ENCODE data around the gene HOXA1.

HOXA1 gene

DNA sequence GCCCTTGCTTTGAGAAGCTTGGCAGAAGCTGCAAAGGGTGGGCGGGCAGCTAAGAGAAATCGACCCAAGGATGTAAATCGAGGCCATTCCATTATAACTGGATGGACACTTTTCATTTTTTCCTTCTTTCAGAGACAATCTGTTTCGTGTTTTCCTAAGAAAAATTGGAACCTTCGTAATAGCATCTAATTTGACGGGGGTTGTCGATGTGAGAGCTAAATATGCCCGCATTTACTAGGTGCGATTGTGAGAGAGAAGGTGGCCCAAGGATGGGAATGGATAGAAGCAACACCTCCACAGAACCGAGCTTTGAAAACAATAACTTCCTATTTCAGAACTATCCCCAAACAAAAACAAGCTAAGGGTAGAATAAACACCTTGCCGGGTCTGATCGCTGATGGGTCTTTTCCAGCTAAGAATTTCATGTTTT lies 35.6 kb upstream of the HOXA1 start:
- DNase-seq, result no peak

- DNase-seq, result no peak
These were observed 35.0 kb upstream of the HOXA1 start, which contains the start of gene HOXA4 for GRCh38 chr7:27130540-27131389. HOXA4 (minus strand) TSS chr7:27130757; CDS start chr7:27130733, 24 bp downstream.

DNA sequence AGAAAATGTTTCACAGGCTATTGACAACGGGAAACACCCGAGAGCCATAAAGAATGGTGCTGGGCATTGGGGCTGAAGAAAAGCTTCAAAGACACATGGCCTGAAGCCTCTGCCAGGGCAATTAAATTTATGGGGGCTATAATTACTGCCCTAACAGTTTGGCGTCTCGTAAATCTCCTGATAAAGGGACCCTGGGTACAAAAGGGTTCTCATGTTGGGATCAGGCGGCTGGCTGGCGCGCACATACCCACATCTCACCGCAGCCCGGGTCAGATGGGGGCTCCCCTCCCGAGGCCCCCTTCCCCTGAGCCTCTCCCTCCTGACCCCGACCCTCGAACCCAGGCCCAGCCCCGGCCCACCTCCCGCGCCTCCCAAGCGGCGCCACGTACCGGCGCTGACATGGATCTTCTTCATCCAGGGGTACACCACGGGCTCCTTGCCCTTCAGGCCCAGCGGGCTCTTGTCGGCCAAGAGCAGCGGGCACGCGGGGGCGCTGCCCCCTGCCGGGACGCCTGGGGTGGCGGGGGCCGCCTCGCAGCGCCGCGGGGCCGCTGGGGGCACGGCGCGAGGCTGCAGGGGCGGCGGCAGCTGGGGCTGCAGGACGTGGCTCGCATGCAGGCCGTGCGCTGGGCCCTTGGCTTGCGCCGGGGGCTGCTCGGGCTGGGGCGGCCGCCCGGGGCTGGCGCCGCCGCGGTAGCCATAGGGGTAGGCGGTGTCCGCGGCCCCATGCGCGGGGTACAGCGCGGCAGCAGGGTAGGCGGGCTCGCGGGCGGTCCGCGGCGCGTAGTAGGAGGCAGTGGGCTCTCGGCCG lies 34.1 kb upstream of the HOXA1 start:
- no peak for DNase-seq

GRCh38 chr7:27128776-27129728 lies 33.3 kb upstream of the HOXA1 start:
- DNase-seq, result no peak

- DNase-seq, result no peak
These were observed 32.2 kb upstream of the HOXA1 start for GRCh38 chr7:27128034-27128433.

- DNase-seq, result no peak
These were observed 31.0 kb upstream of the HOXA1 start for GRCh38 chr7:27126596-27127327.

- no peak for DNase-seq
These were observed 30.2 kb upstream of the HOXA1 start for GRCh38 chr7:27125986-27126394.

- no peak for DNase-seq
These were observed 29.3 kb upstream of the HOXA1 start for GRCh38 chr7:27124902-27125689.

DNA sequence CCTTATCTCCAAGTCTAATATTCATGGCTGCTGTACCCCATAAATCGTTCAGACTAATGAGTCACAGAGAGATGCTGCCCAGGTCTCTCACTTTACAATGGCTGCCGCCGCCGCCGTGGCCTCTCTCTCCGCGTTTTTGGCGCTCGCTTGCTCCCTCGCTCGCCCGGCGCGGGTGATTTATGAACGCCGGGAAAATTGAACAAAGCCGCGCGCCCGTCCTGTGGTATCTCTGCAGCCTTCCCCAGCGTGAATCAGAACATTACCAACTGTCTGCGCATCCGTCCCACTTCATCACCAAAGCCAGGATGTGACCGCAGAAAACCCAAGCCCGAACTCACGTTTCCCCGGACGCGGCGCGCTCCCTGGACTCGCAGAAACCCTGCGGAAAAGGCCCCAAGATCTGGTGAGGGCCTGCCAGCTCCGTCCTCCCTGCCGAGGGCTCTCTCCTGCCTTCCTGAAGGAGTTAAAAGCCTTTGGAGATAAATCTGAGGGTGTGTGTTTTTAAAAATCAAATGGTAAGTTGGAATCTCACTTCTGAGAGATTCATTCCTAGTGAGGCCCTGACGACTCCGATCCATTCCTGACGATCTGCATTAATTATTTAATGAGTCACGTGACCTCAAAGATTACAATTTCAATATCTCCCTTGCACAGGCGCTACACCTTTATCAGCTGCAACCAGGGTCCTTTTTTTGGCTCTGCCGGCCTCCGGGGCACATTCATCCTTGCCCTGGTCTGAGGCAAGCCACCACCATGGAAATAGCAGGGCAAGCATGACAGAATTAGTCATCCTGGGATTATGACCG lies 28.5 kb upstream of the HOXA1 start:
- DNase-seq, result no peak

DNA sequence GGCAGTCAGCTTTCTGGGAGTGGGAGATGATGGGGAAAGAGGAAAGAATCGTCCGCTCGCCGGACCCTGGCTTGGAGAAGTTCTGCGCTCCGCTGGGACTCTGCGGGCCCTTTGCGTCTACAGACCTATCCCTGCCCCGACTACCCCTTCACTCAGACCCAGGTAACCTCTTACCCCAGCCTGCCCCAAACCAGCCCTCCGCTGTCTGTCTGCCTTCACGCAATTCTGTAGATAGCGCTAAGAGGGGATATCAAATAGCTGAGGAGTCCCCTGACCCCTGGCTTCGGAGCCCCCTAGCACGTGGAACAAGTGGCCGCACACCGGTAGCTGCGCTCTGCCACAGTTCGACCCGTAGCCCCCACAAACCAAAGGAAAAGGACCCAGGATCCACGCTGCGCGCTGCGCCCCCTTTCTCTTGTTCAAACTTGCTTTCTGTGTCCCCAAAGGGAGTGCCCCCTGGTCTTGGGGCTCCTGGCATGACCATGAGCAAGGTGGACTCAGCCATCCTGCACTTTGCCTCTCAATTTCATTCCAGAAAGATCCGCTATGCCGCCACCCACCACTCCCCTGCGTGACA lies 27.8 kb upstream of the HOXA1 start:
- DNase-seq, result no peak

- DNase-seq, result no peak
These were observed 27.2 kb upstream of the HOXA1 start for GRCh38 chr7:27123007-27123476.

DNA sequence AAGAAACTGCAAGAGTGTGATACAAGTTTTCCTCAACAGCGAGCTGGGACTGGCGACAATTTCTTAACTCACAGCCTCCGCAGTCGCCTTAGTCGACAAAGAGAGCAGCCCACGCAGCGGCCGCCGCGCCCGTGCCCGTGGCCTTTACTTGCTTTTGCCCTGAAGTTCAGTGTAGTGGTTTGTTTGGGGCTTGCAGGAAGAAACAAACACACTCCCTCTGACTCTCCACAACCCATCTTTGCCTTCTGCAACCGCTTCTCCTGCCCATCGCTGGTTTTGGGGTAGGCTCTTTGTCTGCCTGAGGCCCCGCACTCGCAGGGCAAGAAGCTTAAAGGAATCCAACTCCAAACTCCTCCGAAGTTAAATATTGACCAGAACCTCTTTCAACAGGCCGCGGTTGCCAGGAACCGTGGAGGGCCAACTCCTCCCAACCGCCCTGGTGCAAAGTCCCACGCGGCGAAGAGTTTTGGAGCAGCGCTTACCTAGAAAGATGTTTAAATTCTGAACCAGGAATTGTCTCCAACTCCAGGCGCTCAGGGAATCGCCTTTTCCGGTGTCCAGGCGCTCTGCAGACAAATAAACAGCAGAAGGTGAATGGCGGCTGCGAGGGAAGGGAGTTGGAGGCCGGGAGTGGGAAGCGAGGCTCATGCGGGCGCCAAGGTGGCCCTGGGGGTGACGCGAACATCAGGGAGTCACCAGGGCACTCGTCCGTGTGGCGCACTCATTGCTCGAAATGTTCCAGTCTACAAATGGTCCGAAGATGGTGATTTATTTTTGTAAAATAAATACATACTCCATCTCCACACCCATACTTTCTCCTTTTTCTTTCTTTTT lies 26.5 kb upstream of the HOXA1 start:
- no peak for DNase-seq

DNA sequence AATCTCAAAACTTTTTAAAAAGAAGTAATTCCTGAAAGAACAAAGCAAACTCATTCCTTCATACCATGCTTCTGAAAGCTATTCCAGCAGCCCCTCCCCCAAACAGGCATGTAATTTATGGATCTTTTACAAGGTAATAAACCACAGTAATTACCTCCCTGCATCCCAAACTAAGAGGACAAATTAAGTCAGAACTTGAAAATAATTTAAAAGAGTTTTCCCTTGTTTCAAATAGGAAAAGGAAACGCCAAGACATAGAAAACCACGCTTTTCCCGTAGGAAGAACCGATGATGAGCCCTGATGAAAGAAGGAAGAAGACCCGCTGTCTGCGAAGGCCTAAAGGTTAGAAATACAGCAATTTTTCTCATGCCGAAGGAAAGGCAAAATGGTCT lies 25.9 kb upstream of the HOXA1 start:
- no peak for DNase-seq

GRCh38 chr7:27119412-27119911 lies 23.7 kb upstream of the HOXA1 start:
- no peak for DNase-seq

DNA sequence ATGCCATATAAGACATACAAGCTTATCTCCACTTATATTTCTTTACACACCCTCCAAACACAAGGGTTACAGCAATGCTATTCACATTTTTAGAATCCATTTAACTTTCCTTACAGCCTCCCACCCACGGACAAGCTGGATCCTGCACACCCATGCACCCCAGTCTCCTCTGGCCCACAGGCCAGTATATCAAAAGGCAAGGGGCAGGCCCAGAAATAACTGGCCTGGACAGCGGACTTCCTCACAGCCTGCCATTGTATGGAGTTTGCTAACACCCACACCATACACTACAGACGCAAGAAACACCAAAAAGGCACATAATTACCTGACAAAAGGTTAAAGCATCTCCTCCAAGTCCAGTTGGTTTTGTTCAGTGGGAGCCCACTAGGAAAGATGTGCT lies 22.8 kb upstream of the HOXA1 start:
- DNase-seq, result no peak

DNA sequence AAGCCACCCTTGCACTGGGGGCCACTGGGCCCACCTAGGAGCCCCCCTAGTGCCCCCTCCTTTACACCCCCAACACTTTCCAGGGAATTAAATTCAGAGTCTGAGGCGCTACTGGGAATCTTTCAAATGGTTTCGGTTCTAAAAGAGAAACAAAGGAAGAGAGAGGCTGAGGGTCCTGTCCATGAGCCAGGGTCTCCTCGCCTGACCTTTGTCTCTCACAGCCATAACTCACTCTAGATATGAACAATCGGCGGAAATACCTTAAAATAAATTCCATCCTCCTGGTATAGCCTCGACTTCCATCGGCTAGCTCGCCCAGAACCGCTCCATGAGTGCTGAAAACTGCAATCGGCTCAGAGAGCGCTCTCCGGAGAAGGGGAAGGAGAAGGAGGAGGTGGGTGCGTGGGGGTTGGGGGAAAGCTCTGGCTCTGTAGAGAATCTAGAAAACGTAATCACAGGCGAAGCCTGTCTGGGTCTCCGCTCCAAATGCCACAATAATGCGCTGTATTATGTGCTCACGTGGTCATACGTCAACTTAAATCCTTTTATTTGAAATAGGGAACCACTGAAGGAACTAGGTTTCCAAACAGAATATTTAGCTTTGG lies 22.2 kb upstream of the HOXA1 start:
- no peak for DNase-seq

DNA sequence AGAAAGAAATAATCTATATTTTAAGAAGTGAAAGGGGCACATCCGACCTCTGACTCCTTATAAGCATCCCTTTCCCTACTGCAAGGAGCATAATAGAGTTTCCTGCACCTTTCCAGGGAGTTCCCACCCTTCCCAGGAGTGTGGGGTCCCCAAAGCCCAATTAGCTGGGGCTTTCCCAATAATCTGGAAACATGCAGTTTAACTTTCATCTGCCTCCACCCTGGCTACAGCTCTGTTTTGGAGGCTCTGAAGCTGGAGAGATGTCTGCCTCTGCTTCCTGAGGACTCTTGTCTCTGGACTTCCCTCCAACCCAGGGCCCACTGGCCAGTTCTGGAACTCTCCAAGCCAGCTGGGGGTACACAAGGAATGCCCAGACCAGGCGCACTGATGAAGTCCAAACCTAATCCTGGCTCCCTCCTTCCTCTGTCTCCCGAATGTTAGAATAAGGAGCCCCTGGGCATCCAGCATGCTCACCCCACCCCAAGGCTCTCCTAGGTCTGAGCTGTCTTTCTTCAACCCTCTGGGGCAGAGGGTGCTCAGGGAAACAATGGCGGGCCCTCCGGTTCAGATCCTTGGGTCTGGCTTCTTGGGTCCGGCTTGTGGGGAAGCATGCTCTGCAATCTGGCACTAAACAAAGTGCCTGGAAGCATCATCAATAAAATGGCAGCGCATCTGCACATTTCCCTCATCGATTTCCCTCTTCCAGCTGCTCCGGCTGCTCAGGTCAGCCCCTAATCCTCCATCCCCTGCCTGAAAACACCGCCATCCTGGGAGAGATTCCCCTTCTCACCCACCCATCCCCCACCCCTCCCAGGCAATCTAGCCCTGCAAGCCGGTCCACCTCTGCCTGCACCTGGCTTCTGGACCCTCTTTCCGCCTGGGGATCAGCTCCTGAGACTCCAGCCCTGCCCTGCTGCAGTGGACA lies 21.4 kb upstream of the HOXA1 start:
- no peak for DNase-seq

Data from GDM1 (cell line).